Omental fat pad (tissue), 4 donors: Measurements from ENCODE around the gene EPHB2. TPM values are rescaled to one million over a fixed set of nuclear protein-coding genes. Genes with fewer than 3 reads are reported as not detected.
A peak's percentile ranks its signal among the peaks of the same experiment; 100 is the strongest.

ENCODE experiments used
- ATAC-seq: fragments of 150-250 bp; one replicate; pipeline ENCODE4 v1.9.1; 2016; ENCODE audit warnings: mild to moderate bottlenecking, moderate library complexity; ENCODE audit not compliant: low FRiP score
- DNase-seq: peaks from one replicate; pipeline ENCODE4 v3.0.0-alpha.2; 2019; ENCODE audit warnings: low spot score
- total RNA-seq, 4 donors: library from RNA; depleted of rRNA; stranded (reverse); fragments of >200 nt; gene quantifications; one replicate each; pipeline ENCODE4 v1.1.0, GENCODE V29; 2016
- TF ChIP-seq, protein P1 (sequence below), 3 donors: fragments of 450-650 bp; IDR thresholded peaks; one replicate each; pipeline ENCODE4 v1.5.1; 2016 to 2017; ENCODE audit warnings: antibody characterized with exemption in 3 of 3, mild to moderate bottlenecking in 3 of 3, moderate library complexity in 2 of 3

The EPHB2 gene
- total RNA-seq, 4 donors from 2014 or later: 3.5 to 5.5 (median 4.7) TPM

DNA sequence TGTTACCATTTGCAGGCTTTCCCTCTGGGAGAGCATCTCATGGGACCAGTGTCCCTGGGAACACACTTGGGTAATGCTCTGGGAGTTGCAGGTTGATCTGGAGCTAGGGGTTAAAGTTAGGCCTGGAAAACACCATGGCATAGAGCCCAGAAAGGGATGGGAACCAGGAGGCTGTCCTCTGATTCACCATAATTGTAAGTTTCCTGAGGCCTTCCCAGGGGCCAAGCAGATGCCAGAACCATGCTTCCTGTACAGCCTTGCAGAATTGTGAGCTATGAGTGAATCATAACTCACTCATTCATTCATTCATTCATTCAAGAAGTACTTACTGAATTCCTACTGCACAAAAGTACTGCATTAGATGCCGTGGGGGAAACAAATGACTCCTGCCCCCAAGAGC is 212.0 kb downstream of the EPHB2 start:
- DNase-seq (no peak), ATAC-seq (no peak)
- TF ChIP-seq, protein P1, sequence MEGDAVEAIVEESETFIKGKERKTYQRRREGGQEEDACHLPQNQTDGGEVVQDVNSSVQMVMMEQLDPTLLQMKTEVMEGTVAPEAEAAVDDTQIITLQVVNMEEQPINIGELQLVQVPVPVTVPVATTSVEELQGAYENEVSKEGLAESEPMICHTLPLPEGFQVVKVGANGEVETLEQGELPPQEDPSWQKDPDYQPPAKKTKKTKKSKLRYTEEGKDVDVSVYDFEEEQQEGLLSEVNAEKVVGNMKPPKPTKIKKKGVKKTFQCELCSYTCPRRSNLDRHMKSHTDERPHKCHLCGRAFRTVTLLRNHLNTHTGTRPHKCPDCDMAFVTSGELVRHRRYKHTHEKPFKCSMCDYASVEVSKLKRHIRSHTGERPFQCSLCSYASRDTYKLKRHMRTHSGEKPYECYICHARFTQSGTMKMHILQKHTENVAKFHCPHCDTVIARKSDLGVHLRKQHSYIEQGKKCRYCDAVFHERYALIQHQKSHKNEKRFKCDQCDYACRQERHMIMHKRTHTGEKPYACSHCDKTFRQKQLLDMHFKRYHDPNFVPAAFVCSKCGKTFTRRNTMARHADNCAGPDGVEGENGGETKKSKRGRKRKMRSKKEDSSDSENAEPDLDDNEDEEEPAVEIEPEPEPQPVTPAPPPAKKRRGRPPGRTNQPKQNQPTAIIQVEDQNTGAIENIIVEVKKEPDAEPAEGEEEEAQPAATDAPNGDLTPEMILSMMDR (IDR thresholded peaks at IDR 0.05): no peak

DNA sequence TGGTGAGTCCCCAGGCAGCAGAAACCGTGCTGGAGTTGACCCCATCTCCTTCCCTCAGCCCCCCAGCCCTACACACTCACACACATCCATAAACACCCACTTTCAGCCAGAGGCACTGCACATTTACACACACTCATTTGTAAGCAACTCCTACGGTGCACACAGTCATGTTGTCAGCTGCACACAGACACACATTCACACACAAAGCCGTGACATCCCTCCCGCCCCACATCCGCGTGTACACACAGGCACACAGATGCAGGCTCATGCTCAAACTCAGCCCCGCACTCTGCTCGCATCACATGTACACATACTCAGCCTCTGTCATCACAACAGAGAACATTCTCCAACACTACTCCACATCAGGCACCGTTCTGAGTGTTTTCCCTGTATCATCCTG is 214.5 kb downstream of the EPHB2 start:
- ATAC-seq: no peak

DNA sequence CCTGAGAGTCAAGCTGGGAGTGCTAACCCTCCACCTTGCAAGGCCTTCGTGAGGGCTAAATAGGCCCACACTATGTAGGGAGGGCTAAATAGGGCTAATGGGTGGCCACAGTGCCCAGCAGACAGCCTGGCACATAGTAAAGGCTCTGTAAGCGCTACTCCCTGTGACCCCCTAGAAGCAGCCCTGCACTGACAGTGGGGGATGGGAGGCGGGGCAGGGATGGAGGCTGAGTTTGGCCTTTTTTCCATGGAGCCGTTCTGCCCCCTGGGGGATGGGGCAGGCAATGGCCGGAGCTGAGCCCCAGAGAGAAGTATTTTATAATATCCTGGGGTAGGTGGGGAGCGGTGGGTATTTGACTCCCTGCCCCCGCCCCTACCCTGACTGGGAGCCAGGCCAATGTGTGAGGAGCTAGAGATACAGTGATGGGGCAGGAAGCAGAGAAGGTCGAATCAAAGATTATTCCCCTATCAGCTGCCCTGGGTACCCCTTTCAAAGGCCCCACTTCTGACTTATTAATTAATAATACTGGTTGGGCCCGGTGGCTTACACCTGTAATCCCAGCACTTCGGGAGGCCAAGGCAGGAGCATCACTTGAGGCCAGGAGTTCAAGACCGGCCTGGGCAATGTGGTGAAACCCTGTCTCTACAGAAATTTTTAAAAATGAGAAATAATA is 219.7 kb downstream of the EPHB2 start:
- no peak for DNase-seq
- ATAC-seq: no peak
- TF ChIP-seq, protein P1 (IDR thresholded peaks at IDR 0.05): peak in 1 of 3 donors; percentile 15

More for the DNA sequence above, 214.5 kb downstream of the EPHB2 start:
- TF ChIP-seq, protein P1 (IDR thresholded peaks at IDR 0.05): no peak
- DNase-seq: no peak

DNA sequence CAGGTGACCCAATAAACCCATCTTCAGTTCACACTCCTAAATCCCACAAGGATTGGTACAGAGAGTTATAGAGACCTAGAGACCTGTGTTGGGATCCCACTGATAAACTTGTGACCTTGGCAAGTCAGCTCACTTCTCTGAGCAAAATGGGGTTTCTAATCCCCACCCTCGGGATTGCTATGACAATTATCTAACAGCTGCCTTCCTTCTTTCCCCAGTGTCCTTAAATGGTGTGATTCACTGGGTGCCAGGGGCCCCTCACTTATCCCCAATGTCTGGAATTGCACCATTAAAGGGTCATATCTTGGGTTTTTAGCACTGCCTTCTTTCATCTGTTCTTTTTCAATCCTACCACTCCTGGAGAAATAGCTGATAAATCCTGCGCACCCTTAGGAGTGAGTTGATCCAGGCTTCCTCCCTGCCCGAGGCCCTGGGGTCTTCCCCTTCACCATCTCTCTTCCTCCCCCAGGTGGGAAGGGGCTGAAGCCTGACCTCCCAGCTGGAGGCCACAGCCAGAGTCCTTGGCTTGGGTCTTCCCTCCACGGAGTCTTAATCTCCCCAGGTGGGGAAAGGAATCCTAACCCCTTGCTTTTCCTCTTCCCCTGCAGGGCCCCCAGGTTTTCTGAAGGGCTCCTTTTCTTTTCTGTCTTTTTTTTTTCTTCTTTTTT is 222.3 kb downstream of the EPHB2 start:
- TF ChIP-seq, protein P1 (IDR thresholded peaks at IDR 0.05): no peak
- no peak for ATAC-seq
- no peak for DNase-seq

DNA sequence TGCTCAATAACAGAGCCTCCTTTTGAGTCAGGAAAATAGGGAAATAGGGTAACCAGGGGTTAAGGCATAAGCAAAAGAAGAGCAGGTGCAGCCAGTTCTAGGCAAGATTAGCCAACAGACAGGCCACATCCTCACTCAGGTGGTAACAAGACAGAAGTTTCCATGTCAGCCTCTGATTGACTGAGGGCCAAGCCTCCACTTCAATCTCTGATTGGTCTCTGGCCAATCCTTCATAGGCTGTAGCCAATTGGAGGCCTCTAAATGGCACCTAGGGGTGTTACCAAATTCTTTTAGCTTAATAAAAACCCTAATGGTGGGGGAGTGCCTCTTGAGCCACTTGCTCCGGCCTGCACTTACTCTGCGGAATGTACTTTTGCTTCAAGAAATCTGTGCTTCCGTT is 224.8 kb downstream of the EPHB2 start:
- no peak for ATAC-seq
- TF ChIP-seq, protein P1 (IDR thresholded peaks at IDR 0.05): no peak
- DNase-seq: no peak

DNA sequence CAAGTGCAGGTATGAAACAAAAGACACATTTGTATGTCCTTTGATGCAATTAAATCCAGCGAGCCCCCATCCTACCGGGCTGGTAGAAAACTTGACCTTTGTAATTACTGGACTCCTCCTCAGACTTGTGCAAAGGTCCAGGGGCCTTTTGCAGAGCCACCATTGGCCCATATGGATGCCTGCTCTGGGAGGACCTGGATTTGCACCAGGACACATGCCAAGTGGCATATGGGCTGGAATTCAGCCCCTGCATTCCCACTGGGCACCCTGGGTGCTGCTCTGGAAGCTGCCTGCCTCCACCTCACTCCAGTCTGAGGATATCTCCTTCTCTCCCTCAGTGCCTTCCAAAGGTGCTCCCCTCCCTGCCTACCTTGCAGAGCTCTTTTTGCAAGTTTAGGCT is 226.0 kb downstream of the EPHB2 start:
- DNase-seq (no peak), ATAC-seq (no peak)
- TF ChIP-seq, protein P1 (IDR thresholded peaks at IDR 0.05): no peak

DNA sequence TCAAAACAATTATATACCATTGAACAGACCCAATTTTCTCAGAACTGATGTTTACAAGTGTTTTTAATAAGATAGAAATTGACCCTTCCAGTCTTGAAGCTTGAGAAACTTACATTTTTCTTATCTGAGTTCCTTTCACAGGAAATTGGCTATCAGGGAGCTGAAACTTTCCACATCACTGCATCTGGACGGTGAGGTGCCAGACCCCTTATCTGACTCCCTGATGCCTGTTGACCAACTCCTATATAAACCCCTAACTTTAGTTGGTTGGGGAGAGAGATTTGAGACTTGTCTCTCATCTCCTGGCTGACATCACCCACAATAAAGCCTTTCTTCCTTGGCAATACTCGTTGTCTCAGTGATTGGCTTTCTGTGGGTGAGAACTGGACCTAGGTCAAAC is 230.6 kb downstream of the EPHB2 start:
- DNase-seq (no peak), ATAC-seq (no peak)
- TF ChIP-seq, protein P1 (IDR thresholded peaks at IDR 0.05): no peak
